K562 (cell line): Measurements from ENCODE around the gene GLCCI1. TPM values are rescaled to one million over a fixed set of nuclear protein-coding genes. Genes with fewer than 3 reads are reported as not detected.

Experiments used
- ATF1 ChIP-seq, 2 experiments: fragments of 450-650 bp in 1 of 2; IDR thresholded peaks; 2 replicates each; pipeline ENCODE4 v1.6.1; 2016; ENCODE audit warnings: missing compliant biosample characterization in 1 of 2, missing genetic modification characterization in 1 of 2
- CAMTA2 ChIP-seq: fragments of 250-450 bp; sonication (Bioruptor Pico); conservative IDR thresholded peaks from 2 replicates; pipeline ENCODE4 v1.5.1; 2022
- CBFA2T3 ChIP-seq: fragments of 450-650 bp; IDR thresholded peaks from 2 replicates; pipeline ENCODE4 v1.6.1; 2017
- DMBX1 ChIP-seq: fragments of 250-450 bp; sonication (Bioruptor Pico); IDR thresholded peaks from 2 replicates; pipeline ENCODE4 v1.8.0; 2022; ENCODE audit warnings: inconsistent platforms, mild to moderate bottlenecking, moderate library complexity, borderline replicate concordance
- ELF2 ChIP-seq: fragments of 250-450 bp; sonication (Bioruptor Pico); IDR thresholded peaks from 2 replicates; pipeline ENCODE4 v1.5.0; 2021; ENCODE audit warnings: mild to moderate bottlenecking
- FOXM1 ChIP-seq, 2 experiments: fragments of 450-650 bp in 1 of 2; sonication (generic) in 1 of 2; formaldehyde crosslinking in 1 of 2; IDR thresholded peaks; 2 replicates each; pipeline versions ENCODE4 v1.6.1 to v1.9.0; 2017 to 2022; ENCODE audit warnings: low read depth in 2 of 2, mild to moderate bottlenecking in 2 of 2, missing genetic modification reagents in 1 of 2, moderate library complexity in 1 of 2
- KLF13 ChIP-seq: fragments of 450-650 bp; IDR thresholded peaks from 2 replicates; pipeline ENCODE4 v1.6.1; 2016; ENCODE audit warnings: missing genetic modification characterization, low read depth, mild to moderate bottlenecking, missing compliant biosample characterization, moderate library complexity, borderline replicate concordance
- L3MBTL2 ChIP-seq: fragments of 450-650 bp; IDR thresholded peaks from 2 replicates; pipeline ENCODE4 v1.6.1; 2016; ENCODE audit warnings: mild to moderate bottlenecking, moderate library complexity
- MAZ ChIP-seq, 2 experiments: fragments of 450-650 bp in 1 of 2; sonication (generic) in 1 of 2; formaldehyde crosslinking; IDR thresholded peaks in 1 of 2; conservative IDR thresholded peaks in 1 of 2; 2 replicates each; pipeline versions ENCODE4 v1.4.0 to v1.5.0; 2020; ENCODE audit warnings: mild to moderate bottlenecking in 1 of 2, missing genetic modification reagents in 1 of 2
- MLLT1 ChIP-seq, 2 experiments: fragments of 450-650 bp; IDR thresholded peaks; 2 replicates each; pipeline ENCODE4 v1.6.1; 2016
- NEUROD1 ChIP-seq: fragments of 150-350 bp; IDR thresholded peaks from 2 replicates; pipeline ENCODE4 v1.6.1; 2014; ENCODE audit warnings: borderline replicate concordance, low read length, low read depth; ENCODE audit not compliant: partially characterized antibody
- POLR2AphosphoS5 ChIP-seq: IDR thresholded peaks from 2 replicates; pipeline ENCODE4 v1.6.1; 2011; ENCODE audit warnings: mild to moderate bottlenecking, low read depth, low read length, moderate library complexity; ENCODE audit not compliant: control insufficient read depth, insufficient read depth
- POLR2H ChIP-seq: IDR thresholded peaks from 2 replicates; pipeline ENCODE4 v1.6.1; 2016; ENCODE audit warnings: missing genetic modification characterization, low read depth, mild to moderate bottlenecking, control low read depth, missing compliant biosample characterization, moderate library complexity
- RFX7 ChIP-seq: fragments of 250-450 bp; sonication (Bioruptor Pico); IDR thresholded peaks from 2 replicates; pipeline ENCODE4 v1.5.1; 2021; ENCODE audit warnings: mild to moderate bottlenecking
- SRF ChIP-seq, 2 experiments: fragments of 250-450, 450-650 bp in 1 of 2; sonication (Bioruptor Pico) in 1 of 2; sonication (generic) in 1 of 2; formaldehyde crosslinking; IDR thresholded peaks; 2 replicates each; pipeline versions ENCODE4 v1.5.0 to v1.5.1; 2020 to 2022; ENCODE audit warnings: mild to moderate bottlenecking in 1 of 2, missing genetic modification reagents in 1 of 2
- THAP12 ChIP-seq: fragments of 250-450 bp; sonication (Bioruptor Pico); IDR thresholded peaks from 2 replicates; pipeline ENCODE4 v1.9.0; 2021; ENCODE audit warnings: mild to moderate bottlenecking, inconsistent platforms
- ZNF507 ChIP-seq: conservative IDR thresholded peaks from 2 replicates; pipeline ENCODE4 v1.6.1; 2017; ENCODE audit warnings: missing genetic modification characterization, missing compliant biosample characterization
- ZNF695 ChIP-seq: fragments of 450-650 bp; formaldehyde crosslinking; IDR thresholded peaks from 2 replicates; pipeline ENCODE4 v1.4.0; 2020; ENCODE audit warnings: mild to moderate bottlenecking, moderate library complexity
- polyA plus RNA-seq, 8 experiments: library from polyadenylated mRNA; depleted of rRNA in 4 of 8; stranded (reverse) in 5 of 8; unstranded in 3 of 8; fragments of >200 nt; fragmentation: Nextera tagmentation in 2 of 8; fragmentation: Illumina TruSeq in 1 of 8; extraction: Ambion mirVana in 2 of 8; extraction: Trizol in 1 of 8; gene quantifications; 2 replicates each; pipeline versions ENCODE4 v1.2.1 to v1.2.3, GENCODE V29; 2011 to 2014; ENCODE audit warnings: inconsistent platforms in 1 of 8, missing spikeins in 1 of 8
- total RNA-seq, 7 experiments: library from RNA; depleted of rRNA in 6 of 7; stranded (reverse); fragments of >200 nt in 6 of 7; fragmentation: Illumina TruSeq in 2 of 7; extraction: Trizol in 2 of 7; gene quantifications; 2 replicates each; pipeline versions ENCODE4 v1.2.1 to v1.2.3, GENCODE V29; 2011 to 2021; ENCODE audit warnings: low replicate concordance in 1 of 7
- TF ChIP-seq, protein P1 (sequence below): fragments of 450-650 bp; IDR thresholded peaks from 2 replicates; pipeline ENCODE4 v1.6.1; 2018; ENCODE audit not compliant: partially characterized antibody

Gene GLCCI1
- total and polyA plus RNA-seq, 9 of the 15 experiments (the other 6 are each of a cell fraction or from before 2014, with no cell fraction given) = 2.7 to 11.9 (median 7.2) TPM

DNA sequence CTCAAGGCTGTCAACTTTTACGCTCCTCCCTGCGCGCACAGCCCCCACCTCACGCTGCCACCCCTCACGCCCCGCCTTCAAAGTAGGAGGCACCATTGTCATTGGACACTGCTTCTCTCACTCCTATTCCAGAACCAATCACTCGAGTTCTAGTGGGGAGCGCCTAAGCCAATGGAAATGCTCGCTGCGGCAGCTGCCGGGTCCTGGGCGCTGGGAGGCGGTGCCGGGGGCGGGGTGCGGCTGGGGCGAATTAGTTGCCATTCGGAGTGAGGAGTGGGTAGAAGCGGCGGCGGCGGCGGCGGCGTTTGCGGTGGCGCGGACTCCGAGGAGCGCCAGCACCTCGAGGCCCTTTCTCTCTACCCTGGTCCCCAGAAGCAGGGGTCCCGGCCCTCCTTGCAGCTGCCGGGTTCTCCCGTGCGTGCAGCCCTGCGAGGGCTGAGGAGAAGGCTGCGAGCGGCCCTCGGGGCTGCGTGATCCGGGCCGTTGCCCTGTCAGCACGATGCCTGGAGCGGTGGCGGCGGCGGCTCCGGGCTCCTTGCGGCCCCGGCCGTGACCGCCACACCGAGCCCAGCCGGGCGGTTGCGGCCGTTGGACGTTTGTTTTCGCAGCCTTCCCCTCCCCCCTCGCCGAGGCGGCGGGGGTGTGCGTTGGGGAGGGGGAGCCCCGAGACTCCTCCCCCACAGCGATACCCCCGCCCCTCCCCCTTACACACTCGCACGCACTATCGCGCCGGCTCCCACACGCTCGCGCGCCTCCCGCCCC lies at the start of gene GLCCI1 (continued):
- TF ChIP-seq MLLT1 (IDR thresholded peaks at IDR 0.05) (peak in 1 of 2 experiments; percentile 79; a peak in 1 of 4 replicates), ZNF695 (CRISPR knock-in tag) (no peak), SRF (CRISPR knock-in tag; IDR thresholded peaks at IDR 0.05) (peak in 1 of 2 experiments; percentile 90; a peak in 1 of 4 replicates), CAMTA2 (CRISPR knock-in tag) (no peak), KLF13 (tag) (no peak), ELF2 (CRISPR knock-in tag) (peak; percentile 57; the same call in 1 of the 2 replicates), MAZ (CRISPR knock-in tag; conservative IDR thresholded peaks at IDR 0.05 in 1 of 2, IDR thresholded peaks at IDR 0.05 in 1 of 2) (peak; percentile 85 to 98), FOXM1 (IDR thresholded peaks at IDR 0.05; ENCODE audit: low read depth) (no peak), FOXM1 (CRISPR knock-in tag; IDR thresholded peaks at IDR 0.05; ENCODE audit: low read depth) (peak; percentile 30; the same call in 1 of the 2 replicates), POLR2AphosphoS5 (peak; percentile 77), NEUROD1 (peak; percentile 98), L3MBTL2 (peak; percentile 84), POLR2H (peak; percentile 87), THAP12 (CRISPR knock-in tag) (peak; percentile 89), CBFA2T3 (0 out of 2 replicates have a peak, but pooled peaks have one; percentile 10), RFX7 (CRISPR knock-in tag) (no peak), ZNF507 (tag) (no peak), DMBX1 (CRISPR knock-in tag) (peak; percentile 50), ATF1 (CRISPR knock-in tag; IDR thresholded peaks at IDR 0.05) (no peak), ATF1 (tag; IDR thresholded peaks at IDR 0.05) (peak; percentile 73)
- TF ChIP-seq, protein P1, sequence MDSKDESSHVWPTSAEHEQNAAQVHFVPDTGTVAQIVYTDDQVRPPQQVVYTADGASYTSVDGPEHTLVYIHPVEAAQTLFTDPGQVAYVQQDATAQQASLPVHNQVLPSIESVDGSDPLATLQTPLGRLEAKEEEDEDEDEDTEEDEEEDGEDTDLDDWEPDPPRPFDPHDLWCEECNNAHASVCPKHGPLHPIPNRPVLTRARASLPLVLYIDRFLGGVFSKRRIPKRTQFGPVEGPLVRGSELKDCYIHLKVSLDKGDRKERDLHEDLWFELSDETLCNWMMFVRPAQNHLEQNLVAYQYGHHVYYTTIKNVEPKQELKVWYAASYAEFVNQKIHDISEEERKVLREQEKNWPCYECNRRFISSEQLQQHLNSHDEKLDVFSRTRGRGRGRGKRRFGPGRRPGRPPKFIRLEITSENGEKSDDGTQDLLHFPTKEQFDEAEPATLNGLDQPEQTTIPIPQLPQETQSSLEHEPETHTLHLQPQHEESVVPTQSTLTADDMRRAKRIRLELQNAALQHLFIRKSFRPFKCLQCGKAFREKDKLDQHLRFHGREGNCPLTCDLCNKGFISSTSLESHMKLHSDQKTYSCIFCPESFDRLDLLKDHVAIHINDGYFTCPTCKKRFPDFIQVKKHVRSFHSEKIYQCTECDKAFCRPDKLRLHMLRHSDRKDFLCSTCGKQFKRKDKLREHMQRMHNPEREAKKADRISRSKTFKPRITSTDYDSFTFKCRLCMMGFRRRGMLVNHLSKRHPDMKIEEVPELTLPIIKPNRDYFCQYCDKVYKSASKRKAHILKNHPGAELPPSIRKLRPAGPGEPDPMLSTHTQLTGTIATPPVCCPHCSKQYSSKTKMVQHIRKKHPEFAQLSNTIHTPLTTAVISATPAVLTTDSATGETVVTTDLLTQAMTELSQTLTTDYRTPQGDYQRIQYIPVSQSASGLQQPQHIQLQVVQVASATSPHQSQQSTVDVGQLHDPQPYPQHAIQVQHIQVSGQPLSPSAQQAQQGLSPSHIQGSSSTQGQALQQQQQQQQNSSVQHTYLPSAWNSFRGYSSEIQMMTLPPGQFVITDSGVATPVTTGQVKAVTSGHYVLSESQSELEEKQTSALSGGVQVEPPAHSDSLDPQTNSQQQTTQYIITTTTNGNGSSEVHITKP = no peak
